ENCODE results near the gene ESCO1.
"Not testable (repeated sequence)": the region's sequence is repeated elsewhere in the genome, so short reads cannot be mapped to it uniquely, and the experiment has no call there.

ESCO1 gene

GRCh38 chr18:21593540-21594257 lies 6.8 kb downstream of the ESCO1 start:
- no peak for DNase-seq
- in situ Hi-C loops (cut with MboI; ENCODE audit: low pct_unique_long_range_greater_than_20kb, low sequenced_read_pairs), result no loop called here

- in situ Hi-C loops (cut with MboI; ENCODE audit: low pct_unique_long_range_greater_than_20kb, low sequenced_read_pairs); DNase-seq: not testable (repeated sequence)
Observed at GRCh38 chr18:21592361-21592760, 8.1 kb downstream of the ESCO1 start.

GRCh38 chr18:21584391-21584790 lies 16.1 kb downstream of the ESCO1 start:
- in situ Hi-C loops (cut with MboI; ENCODE audit: low pct_unique_long_range_greater_than_20kb, low sequenced_read_pairs), result no loop called here
- no peak for DNase-seq

- no peak for DNase-seq
- in situ Hi-C loops (cut with MboI; ENCODE audit: low pct_unique_long_range_greater_than_20kb, low sequenced_read_pairs), result no loop called here
Observed at GRCh38 chr18:21575656-21576055, 24.8 kb downstream of the ESCO1 start.

GRCh38 chr18:21571772-21572171 lies 28.7 kb downstream of the ESCO1 start:
- in situ Hi-C loops (cut with MboI; ENCODE audit: low pct_unique_long_range_greater_than_20kb, low sequenced_read_pairs), result no loop called here
- DNase-seq, result no peak

- no peak for DNase-seq
- in situ Hi-C loops (cut with MboI; ENCODE audit: low pct_unique_long_range_greater_than_20kb, low sequenced_read_pairs), result no loop called here
Observed at GRCh38 chr18:21559195-21559594, 41.3 kb downstream of the ESCO1 start.

GRCh38 chr18:21557607-21558253 lies 42.8 kb downstream of the ESCO1 start:
- in situ Hi-C loops (cut with MboI; ENCODE audit: low pct_unique_long_range_greater_than_20kb, low sequenced_read_pairs), result no loop called here
- peak; percentile 7 for DNase-seq

- no peak for DNase-seq
- in situ Hi-C loops (cut with MboI; ENCODE audit: low pct_unique_long_range_greater_than_20kb, low sequenced_read_pairs), result no loop called here
Observed at GRCh38 chr18:21550510-21550970, 50.0 kb downstream of the ESCO1 start.

GRCh38 chr18:21548647-21549046 lies 51.9 kb downstream of the ESCO1 start:
- DNase-seq, result no peak
- in situ Hi-C loops (cut with MboI; ENCODE audit: low pct_unique_long_range_greater_than_20kb, low sequenced_read_pairs), result loop anchor here (25.0 kb wide), 1 partner anchor 89 kb away; no protein-coding TSS in a partner anchor

GRCh38 chr18:21546423-21546822 lies 54.1 kb downstream of the ESCO1 start:
- in situ Hi-C loops (cut with MboI; ENCODE audit: low pct_unique_long_range_greater_than_20kb, low sequenced_read_pairs), result loop anchor here (25.0 kb wide), 1 partner anchor 91 kb away; no protein-coding TSS in a partner anchor
- no peak for DNase-seq

GRCh38 chr18:21538230-21538629 lies 62.3 kb downstream of the ESCO1 start:
- in situ Hi-C loops (cut with MboI; ENCODE audit: low pct_unique_long_range_greater_than_20kb, low sequenced_read_pairs), result loop anchor here (25.0 kb wide), 1 partner anchor 99 kb away; no protein-coding TSS in a partner anchor
- no peak for DNase-seq

- no peak for DNase-seq
- in situ Hi-C loops (cut with MboI; ENCODE audit: low pct_unique_long_range_greater_than_20kb, low sequenced_read_pairs), result loop anchor here (25.0 kb wide), 1 partner anchor 103 kb away; no protein-coding TSS in a partner anchor
Observed at GRCh38 chr18:21534327-21534726, 66.2 kb downstream of the ESCO1 start.

- DNase-seq, result no peak
- in situ Hi-C loops (cut with MboI; ENCODE audit: low pct_unique_long_range_greater_than_20kb, low sequenced_read_pairs), result loop anchor here (25.0 kb wide), 1 partner anchor 111 kb away; no protein-coding TSS in a partner anchor
Observed at GRCh38 chr18:21526463-21526862, 74.0 kb downstream of the ESCO1 start.

GRCh38 chr18:21525916-21526315 lies 74.6 kb downstream of the ESCO1 start:
- no peak for DNase-seq
- in situ Hi-C loops (cut with MboI; ENCODE audit: low pct_unique_long_range_greater_than_20kb, low sequenced_read_pairs), result loop anchor here (25.0 kb wide), 1 partner anchor 111 kb away; no protein-coding TSS in a partner anchor

- in situ Hi-C loops (cut with MboI; ENCODE audit: low pct_unique_long_range_greater_than_20kb, low sequenced_read_pairs), result no loop called here
- DNase-seq, result no peak
Observed at GRCh38 chr18:21522530-21522929, 78.0 kb downstream of the ESCO1 start.

- in situ Hi-C loops (cut with MboI; ENCODE audit: low pct_unique_long_range_greater_than_20kb, low sequenced_read_pairs), result no loop called here
- DNase-seq, result no peak
Observed at GRCh38 chr18:21513741-21514140, 86.8 kb downstream of the ESCO1 start.

GRCh38 chr18:21513292-21513691 lies 87.2 kb downstream of the ESCO1 start:
- in situ Hi-C loops (cut with MboI; ENCODE audit: low pct_unique_long_range_greater_than_20kb, low sequenced_read_pairs), result no loop called here

GRCh38 chr18:21509062-21509461 lies 91.4 kb downstream of the ESCO1 start:
- no peak for DNase-seq
- in situ Hi-C loops (cut with MboI; ENCODE audit: low pct_unique_long_range_greater_than_20kb, low sequenced_read_pairs), result no loop called here

More at GRCh38 chr18:21513292-21513691, 87.2 kb downstream of the ESCO1 start:
- DNase-seq, result no peak

- in situ Hi-C loops (cut with MboI; ENCODE audit: low pct_unique_long_range_greater_than_20kb, low sequenced_read_pairs), result no loop called here
- DNase-seq, result no peak
Observed at GRCh38 chr18:21507913-21508701, 92.4 kb downstream of the ESCO1 start.

All from KBM-7 (cell line).